Skin epidermis (tissue), 12 donors: ENCODE measurements around the gene LRRTM2.

Experiments used
- H3K27ac ChIP-seq, 21 experiments: fragments of 200-600 bp; sonication (generic) in 11 of 21; one replicate each; pipeline ENCODE4 v1.5.0; 2020; ENCODE audit warnings: mild to moderate bottlenecking in 3 of 21, inconsistent platforms in 2 of 21, moderate library complexity in 2 of 21
- H3K4me3 ChIP-seq, 7 experiments: fragments of 200-600 bp; sonication (generic) in 2 of 7; one replicate each; pipeline ENCODE4 v1.5.0; 2020; ENCODE audit warnings: inconsistent platforms in 2 of 7, mild to moderate bottlenecking in 2 of 7, moderate library complexity in 1 of 7

Gene LRRTM2

GRCh38 chr5:138889994-138890393 is 14.9 kb upstream of the LRRTM2 start:
- H3K27ac ChIP-seq = no peak overlapping the region

DNA sequence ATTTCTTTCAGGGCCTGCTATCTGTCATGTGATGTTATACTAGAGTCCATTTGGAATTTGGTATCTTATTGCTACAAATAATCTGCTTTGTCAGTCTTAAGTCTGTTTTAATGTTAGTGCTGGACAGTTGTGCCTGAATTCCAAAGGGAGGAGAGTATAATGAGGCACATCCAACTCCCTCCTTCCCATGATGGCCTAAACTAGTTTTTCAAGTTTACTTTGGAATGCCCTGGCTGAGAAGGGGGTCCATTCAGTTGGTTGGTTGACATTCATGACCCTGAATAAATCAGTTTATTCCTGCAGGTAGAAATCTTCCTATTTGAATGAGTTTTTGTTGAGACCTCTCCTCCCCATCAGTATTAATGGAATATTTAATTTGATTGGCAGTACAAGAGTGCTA is 9.4 kb upstream of the LRRTM2 start:
- Histone ChIP-seq H3K27ac (no peak overlapping the region), H3K4me3 (no peak overlapping the region)

More at GRCh38 chr5:138889994-138890393, 14.9 kb upstream of the LRRTM2 start:
- no peak overlapping the region for H3K4me3 ChIP-seq

- H3K27ac ChIP-seq = no peak overlapping the region
- H3K4me3 ChIP-seq = no peak overlapping the region
Observed at GRCh38 chr5:138884094-138884493, 9.0 kb upstream of the LRRTM2 start.

GRCh38 chr5:138883211-138883610 is 8.1 kb upstream of the LRRTM2 start:
- Histone ChIP-seq H3K4me3 (no peak overlapping the region), H3K27ac (no peak overlapping the region)

- no peak overlapping the region for H3K27ac ChIP-seq
- no peak overlapping the region for H3K4me3 ChIP-seq
Observed at GRCh38 chr5:138878437-138879235, 3.5 kb upstream of the LRRTM2 start.

DNA sequence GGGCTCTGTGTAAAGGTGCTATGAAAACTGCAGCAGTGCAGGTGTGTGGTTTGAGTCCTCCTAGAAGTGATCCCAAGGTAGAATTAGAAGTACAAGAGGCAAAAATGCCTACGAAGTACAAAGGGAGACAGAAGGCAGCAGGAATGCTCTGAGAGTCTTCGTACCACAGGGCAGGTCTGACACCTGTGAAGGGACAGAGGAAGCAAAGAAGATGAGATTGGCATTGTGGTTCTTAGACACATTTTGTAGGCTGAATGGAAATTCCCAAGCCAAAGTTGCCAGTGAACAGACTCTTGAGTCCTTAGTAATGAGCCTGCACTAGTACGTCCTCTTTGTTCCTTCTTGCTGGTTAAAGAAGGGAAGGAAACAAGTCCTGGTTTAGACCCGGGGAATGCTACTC is 1.7 kb upstream of the LRRTM2 start:
- H3K4me3 ChIP-seq = no peak overlapping the region
- no peak overlapping the region for H3K27ac ChIP-seq

DNA sequence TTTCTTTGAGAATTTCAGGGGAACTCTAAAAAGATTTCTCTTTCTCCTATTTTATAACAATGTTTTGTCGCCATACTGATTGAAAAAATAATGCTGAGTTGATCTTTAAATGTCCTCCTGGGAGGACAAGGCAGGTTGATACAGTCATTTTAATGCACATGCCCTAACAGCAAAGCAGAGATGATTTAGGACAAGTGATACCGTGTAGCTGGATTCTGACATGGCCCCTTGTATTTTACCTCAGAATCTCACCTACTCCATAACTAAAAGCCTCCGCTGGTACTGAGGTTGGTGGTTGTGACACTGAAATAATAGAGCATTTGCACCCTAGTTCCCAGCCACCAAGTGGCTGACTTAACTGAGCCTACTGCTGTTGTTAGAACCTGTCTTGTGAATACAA is 811 bp upstream of the LRRTM2 start:
- H3K4me3 ChIP-seq = no peak overlapping the region
- H3K27ac ChIP-seq = no peak overlapping the region

DNA sequence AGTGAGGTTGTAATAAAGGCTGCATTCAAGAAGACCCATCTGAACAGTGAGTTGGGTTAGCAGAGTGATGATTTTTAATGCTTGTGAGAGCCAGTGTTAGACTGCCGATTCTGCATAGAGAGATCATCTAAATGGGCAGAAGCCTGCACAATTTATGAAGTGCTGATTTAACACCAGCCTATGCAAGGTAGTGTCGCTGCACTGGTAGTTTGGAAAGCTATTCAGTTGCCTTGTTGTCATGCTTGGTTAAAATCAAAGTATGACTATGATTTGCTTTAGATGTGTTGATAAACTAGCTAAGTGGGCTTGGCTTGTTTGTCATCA is 379 bp upstream of the LRRTM2 start:
- H3K4me3 ChIP-seq = no peak overlapping the region
- peak overlapping the region in 3 of 21 experiments; percentile 37 to 59 (median 44) for H3K27ac ChIP-seq

GRCh38 chr5:138874241-138874640 is 894 bp downstream of the LRRTM2 start:
- no peak overlapping the region for H3K4me3 ChIP-seq
- H3K27ac ChIP-seq = peak overlapping the region in 5 of 21 experiments; percentile 1 to 64 (median 44)

GRCh38 chr5:138873466-138874221 is 1.5 kb downstream of the LRRTM2 start:
- H3K27ac ChIP-seq = peak overlapping the region in 1 of 21 experiments; percentile 32
- no peak overlapping the region for H3K4me3 ChIP-seq

- Histone ChIP-seq H3K27ac (no peak overlapping the region), H3K4me3 (no peak overlapping the region)
Observed at GRCh38 chr5:138872841-138873465, 2.2 kb downstream of the LRRTM2 start.

DNA sequence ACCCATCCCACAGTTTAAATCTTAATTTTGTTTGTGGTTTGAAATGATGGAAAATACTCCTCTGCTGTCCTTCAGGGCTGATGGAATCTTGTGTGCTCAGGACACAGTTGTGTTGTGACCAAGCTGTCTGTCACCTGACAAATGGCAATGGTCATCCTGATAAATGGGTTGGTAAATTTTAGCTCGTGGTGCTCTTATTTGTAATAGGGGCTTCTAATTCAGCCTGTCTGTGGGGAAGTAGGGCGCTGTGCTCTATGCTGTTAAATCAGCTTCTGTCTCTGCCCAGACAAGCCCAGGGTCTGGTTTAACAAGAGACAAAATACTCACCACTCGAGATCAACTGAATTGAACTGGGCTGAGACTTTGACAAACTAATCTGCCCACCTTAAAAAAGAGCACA is 4.5 kb downstream of the LRRTM2 start:
- no peak overlapping the region for H3K4me3 ChIP-seq
- H3K27ac ChIP-seq = peak overlapping the region in 1 of 21 experiments; percentile 34

DNA sequence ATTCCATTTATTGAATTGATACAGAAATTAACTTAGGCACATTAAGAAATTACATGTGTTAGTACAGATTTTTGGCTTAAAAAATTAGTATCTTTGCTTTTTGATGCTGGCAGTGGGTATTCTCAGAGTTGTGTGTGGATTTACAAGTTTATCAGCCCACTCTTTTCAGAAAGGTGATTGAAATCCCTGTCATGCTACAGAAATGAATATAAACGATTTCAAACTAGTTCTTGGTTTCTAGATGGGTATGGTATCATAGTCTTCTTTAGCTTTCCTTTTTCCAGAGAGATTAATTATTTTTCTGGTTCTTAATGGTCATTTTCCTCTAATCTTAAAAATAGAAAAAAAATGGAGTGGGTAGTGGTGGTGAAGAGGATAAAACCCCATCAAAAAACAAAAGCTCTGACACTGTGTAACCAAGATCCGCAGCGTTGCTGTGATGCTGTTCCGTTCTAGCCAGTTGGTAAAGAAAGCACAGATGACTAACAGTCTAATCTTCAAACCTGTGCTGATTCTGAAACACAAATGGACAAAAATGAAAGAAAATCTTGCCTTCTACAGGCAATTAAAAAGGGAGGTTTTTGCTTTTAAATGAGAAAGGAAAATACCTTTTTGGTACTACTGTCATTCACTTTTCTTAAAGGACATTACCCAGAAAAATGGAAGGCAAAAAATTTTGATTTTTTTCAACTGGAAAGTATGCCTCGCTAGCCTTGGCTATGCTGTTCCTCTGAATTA is 5.2 kb downstream of the LRRTM2 start:
- Histone ChIP-seq H3K4me3 (no peak overlapping the region), H3K27ac (peak overlapping the region in 1 of 21 experiments; percentile 34)

DNA sequence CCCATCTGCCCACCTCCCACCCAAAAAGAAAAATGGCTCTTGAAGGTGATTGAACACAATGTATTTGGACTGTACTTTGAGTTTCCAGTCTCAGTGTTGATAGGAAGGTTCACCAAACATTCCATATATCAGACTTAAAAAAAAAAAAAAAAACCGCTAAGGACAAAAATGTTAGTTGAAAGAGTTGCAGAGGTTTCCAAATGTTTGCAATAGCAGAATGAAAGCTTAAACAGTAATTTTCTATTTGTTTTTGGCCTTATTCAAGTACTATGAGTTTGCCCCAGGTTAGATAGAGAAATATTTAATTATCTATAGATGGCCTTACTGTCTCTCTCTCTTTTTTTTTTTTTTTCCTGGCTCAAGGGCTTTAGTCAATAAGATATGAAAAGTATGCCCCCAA is 6.1 kb downstream of the LRRTM2 start:
- H3K4me3 ChIP-seq = no peak overlapping the region

GRCh38 chr5:138867011-138867410 is 8.1 kb downstream of the LRRTM2 start:
- no peak overlapping the region for H3K27ac ChIP-seq
- H3K4me3 ChIP-seq = no peak overlapping the region

More for the DNA sequence above, 6.1 kb downstream of the LRRTM2 start:
- H3K27ac ChIP-seq = no peak overlapping the region

DNA sequence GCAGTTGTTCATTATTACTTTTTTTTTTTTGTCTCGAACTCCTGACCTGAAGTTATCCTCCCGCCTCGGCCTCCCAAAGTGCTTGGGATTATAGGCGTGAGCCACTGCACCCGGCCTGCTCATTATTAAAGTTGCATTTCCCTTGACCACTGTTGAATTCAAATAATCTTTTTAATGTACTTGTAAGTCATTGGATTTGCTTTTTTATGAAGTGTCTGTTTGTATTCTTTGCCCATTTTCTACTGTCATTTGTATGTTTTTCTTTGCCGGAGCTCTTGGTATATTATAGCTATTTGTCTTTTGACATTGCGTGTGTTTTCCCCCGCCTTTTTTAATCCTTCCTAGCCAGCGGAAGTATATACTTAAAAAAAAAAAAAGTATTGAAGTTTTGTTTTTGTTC is 22.0 kb downstream of the LRRTM2 start:
- no peak overlapping the region for H3K4me3 ChIP-seq
- H3K27ac ChIP-seq = no peak overlapping the region

GRCh38 chr5:138850865-138851435 is 24.2 kb downstream of the LRRTM2 start:
- Histone ChIP-seq H3K4me3 (no peak overlapping the region), H3K27ac (no peak overlapping the region)

DNA sequence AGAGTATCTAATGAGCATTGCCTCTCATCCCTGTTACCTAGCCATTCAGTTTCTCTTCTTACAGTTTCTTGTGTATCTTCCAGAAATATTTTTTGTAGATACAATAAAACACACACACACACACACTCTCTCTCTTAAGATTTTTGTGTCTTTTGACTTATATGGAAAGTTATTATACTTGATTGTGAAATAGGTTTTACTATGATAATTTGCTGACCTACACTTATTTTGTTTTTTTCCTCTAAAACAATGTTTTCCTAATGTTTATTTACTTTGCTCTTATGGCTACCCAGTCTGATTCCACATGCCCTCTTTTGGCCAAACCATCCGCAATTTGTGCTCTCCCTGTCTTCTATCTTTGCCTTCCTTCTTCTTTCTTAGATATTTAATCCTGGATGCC is 25.3 kb downstream of the LRRTM2 start:
- Histone ChIP-seq H3K27ac (no peak overlapping the region), H3K4me3 (no peak overlapping the region)

GRCh38 chr5:138849439-138849838 is 25.7 kb downstream of the LRRTM2 start:
- no peak overlapping the region for H3K27ac ChIP-seq
- H3K4me3 ChIP-seq = no peak overlapping the region
